ENCODE results near the gene PKM. TPM values are rescaled to one million over a fixed set of nuclear protein-coding genes. Genes with fewer than 3 reads are reported as not detected.
A peak's percentile ranks its signal among the peaks of the same experiment; 100 is the strongest.

PKM gene
- total RNA-seq, 2 donors from 2014 or later, result 2,571 to 3,146 TPM

DNA sequence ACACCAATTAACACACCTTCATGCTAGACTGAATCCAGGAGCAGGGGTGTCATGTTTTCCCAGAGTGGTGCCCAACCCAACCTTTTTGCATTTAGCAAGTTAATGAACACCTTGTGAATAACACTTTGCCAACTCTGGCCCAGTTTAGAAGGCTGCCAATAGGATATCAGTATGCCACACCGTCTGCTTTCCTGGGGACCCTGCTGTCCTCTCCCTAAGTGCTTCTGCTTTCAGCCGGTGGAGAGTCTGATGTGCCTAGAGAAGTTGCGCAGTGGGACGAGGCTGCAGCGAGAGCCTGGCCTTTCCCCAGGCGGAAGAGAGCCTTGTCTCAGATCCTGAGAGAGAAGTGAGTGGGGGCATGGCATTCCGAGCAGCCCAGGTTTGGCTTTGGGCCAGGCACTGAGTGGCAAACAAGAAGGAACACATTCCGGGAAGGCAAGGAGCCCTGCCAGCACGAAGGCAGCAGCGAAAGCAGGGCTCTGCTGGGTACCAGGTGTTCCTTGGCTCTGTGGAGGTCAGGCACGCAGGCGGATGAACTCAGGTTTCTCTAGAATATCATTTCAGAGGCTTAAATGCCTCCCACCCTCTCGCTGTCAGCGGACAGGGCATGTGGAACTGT is 75.9 kb downstream of the PKM start:
- no peak for ATAC-seq (replicated peaks)
- Mint-ChIP-seq H3K4me3 (peak overlapping the region; percentile 83), H3K9me3 (no peaks in the 10 kb centered on the region), H3K27ac (peak overlapping the region; percentile 77), H3K36me3 (ENCODE audit: low read depth) (no peaks in the 10 kb centered on the region), H3K4me1 (peaks cover 5% of the 10 kb centered on the region), H3K27me3 (peaks cover 3% of the 10 kb centered on the region)

DNA sequence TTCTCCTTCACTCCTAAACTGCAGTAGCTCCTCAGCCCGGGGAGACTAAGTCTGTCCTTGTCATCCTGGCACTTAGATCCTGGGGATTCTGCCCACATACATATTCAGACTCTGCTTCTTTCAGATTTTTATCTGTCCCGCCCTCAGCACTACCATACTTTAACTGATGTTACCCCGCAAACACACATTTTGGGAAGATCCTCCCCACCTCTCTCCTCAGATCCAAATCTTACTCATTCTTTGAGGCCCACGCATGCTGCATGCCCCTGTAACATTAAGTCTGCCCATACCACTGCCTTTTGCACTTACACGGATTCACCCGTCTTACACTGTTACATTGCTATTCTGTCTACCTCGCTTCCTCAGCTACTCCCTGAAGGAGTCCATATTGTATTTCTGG is 76.7 kb downstream of the PKM start:
- Mint-ChIP-seq H3K9me3 (no peaks in the 10 kb centered on the region), H3K27me3 (peaks cover 3% of the 10 kb centered on the region)
- ATAC-seq (replicated peaks), result no peak

DNA sequence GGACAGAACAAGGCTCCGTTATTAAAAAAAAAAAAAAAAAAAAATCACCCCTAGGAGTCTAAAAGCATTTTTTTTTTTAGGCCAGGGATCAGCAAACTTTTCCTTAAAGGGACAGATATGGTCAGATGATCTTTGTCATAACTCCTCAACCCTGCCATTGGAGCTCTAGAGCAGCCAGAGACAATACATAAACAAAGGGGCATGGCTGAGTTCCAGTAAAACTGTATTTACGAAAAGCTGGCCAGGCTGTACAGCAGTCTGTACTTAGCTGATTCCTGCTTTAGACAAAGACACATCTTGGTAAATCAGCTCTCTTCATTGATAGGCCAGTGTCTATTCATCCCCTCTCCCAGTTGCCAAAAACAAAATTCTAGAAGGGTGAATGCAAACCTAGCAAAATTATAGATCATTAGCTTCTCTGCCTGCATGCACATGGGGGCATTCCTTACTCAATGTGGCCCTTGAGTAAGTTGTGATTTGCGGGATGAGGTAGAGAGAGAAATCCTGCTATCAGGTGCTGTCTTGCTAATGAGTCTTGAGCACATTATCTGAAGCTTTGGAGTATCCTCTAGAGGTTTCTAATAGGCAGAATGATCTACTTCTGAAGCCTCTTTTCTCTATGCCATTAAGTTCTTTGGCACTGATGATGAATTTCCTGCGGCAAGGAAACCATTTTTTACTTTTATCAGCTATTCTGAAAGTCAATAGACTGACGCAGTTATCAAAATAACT is 77.6 kb downstream of the PKM start:
- Mint-ChIP-seq H3K4me1 (peaks cover 5% of the 10 kb centered on the region), H3K36me3 (ENCODE audit: low read depth) (no peaks in the 10 kb centered on the region), H3K27ac (no peak overlapping the region), H3K4me3 (no peak overlapping the region), H3K9me3 (no peaks in the 10 kb centered on the region), H3K27me3 (peaks cover 3% of the 10 kb centered on the region)
- no peak for ATAC-seq (replicated peaks)

More for the DNA sequence above, 76.7 kb downstream of the PKM start:
- H3K4me3 Mint-ChIP-seq, result no peak overlapping the region
- no peaks in the 10 kb centered on the region for H3K36me3 Mint-ChIP-seq (ENCODE audit: low read depth)
- H3K4me1 Mint-ChIP-seq, result peaks cover 5% of the 10 kb centered on the region
- H3K27ac Mint-ChIP-seq, result no peak overlapping the region

Other genes starting within 250 kb of the PKM start
- 10 to 100 TPM; 20.5 to 29.3 TPM for gene MYO9A, start 113.0 kb downstream of the PKM start, total RNA-seq
- 1 to 10 TPM in 1 of 2 donors, under 1 TPM in 1; 0.82 to 2.7 TPM for gene SENP8, start 112.8 kb downstream of the PKM start, total RNA-seq
- under 1 TPM in 1 of 2 donors, not detected in 1; 0.50 TPM for gene GRAMD2A, start 33.4 kb downstream of the PKM start, total RNA-seq
- gene PARP6, start 41.4 kb upstream of the PKM start, total RNA-seq, result 10 to 100 TPM; 46.2 to 81.0 TPM
- gene CELF6, start 89.0 kb upstream of the PKM start, total RNA-seq, result 1 to 10 TPM in 1 of 2 donors, under 1 TPM in 1; 0.52 to 1.0 TPM
- gene HEXA, start 144.8 kb upstream of the PKM start, total RNA-seq, result 10 to 100 TPM; 83.1 to 86.2 TPM
- gene TMEM202, start 167.1 kb upstream of the PKM start, total RNA-seq, result not detected
- gene ARIH1, start 243.1 kb upstream of the PKM start, total RNA-seq, result 100 to 1,000 TPM; 140 TPM

Measured in activated T-helper 17 cell treated with anti-CD3 and anti-CD28 coated beads, Interleukin-2, amount 50 U/mL, for 72 hours (primary cell).